HepG2 (cell line): ENCODE measurements around the gene PLRG1. TPM values are rescaled to one million over a fixed set of nuclear protein-coding genes. Genes with fewer than 3 reads are reported as not detected.

ENCODE experiments used
- ATAD3A ChIP-seq: sonication (generic); formaldehyde crosslinking; IDR thresholded peaks from 2 replicates; pipeline ENCODE4 v1.4.0; 2020; ENCODE audit warnings: missing genetic modification reagents
- EHMT2 ChIP-seq: fragments of 200-600 bp; sonication (generic); IDR thresholded peaks from 2 replicates; pipeline ENCODE4 v1.7.0; 2017; ENCODE audit warnings: antibody characterized with exemption, low read depth, low read length, borderline replicate concordance
- ELF1 ChIP-seq: sonication (generic); formaldehyde crosslinking; IDR thresholded peaks from 2 replicates; pipeline ENCODE4 v1.4.0; 2020; ENCODE audit warnings: missing genetic modification reagents
- EZH2 ChIP-seq: conservative IDR thresholded peaks from 2 replicates; pipeline ENCODE4 v1.6.1; 2012; ENCODE audit warnings: mild to moderate bottlenecking, low read depth, low read length, moderate library complexity
- FOXO1 ChIP-seq: sonication (generic); formaldehyde crosslinking; IDR thresholded peaks from 2 replicates; pipeline ENCODE4 v1.4.0; 2020; ENCODE audit warnings: missing genetic modification reagents
- GABPA ChIP-seq, 2 experiments: IDR thresholded peaks; 2 replicates each; pipeline ENCODE4 v1.6.1; 2011 to 2016; ENCODE audit warnings: low read depth in 2 of 2, low read length in 1 of 2, missing biosample characterization in 1 of 2, missing genetic modification characterization in 1 of 2
- HOMEZ ChIP-seq: IDR thresholded peaks from 2 replicates; pipeline ENCODE4 v1.6.1; 2016; ENCODE audit warnings: low read depth
- ISL2 ChIP-seq: sonication (generic); formaldehyde crosslinking; IDR thresholded peaks from 2 replicates; pipeline ENCODE4 v1.5.0; 2020; ENCODE audit warnings: missing genetic modification reagents
- JARID2 ChIP-seq: sonication (generic); formaldehyde crosslinking; IDR thresholded peaks from 2 replicates; pipeline ENCODE4 v1.8.1; 2023; ENCODE audit warnings: missing genetic modification reagents, inconsistent platforms; ENCODE audit not compliant: insufficient replicate concordance
- KLF13 ChIP-seq: sonication (generic); formaldehyde crosslinking; IDR thresholded peaks from 2 replicates; pipeline ENCODE4 v1.4.0; 2020; ENCODE audit warnings: mild to moderate bottlenecking, missing genetic modification reagents
- MATR3 ChIP-seq: sonication (generic); formaldehyde crosslinking; IDR thresholded peaks from 2 replicates; pipeline ENCODE4 v1.4.0; 2020; ENCODE audit warnings: missing genetic modification reagents
- MBD4 ChIP-seq: IDR thresholded peaks from 2 replicates; pipeline ENCODE4 v1.6.1; 2012; ENCODE audit warnings: low read length, inconsistent platforms, borderline replicate concordance
- NFE2L1 ChIP-seq: sonication (generic); formaldehyde crosslinking; IDR thresholded peaks from 2 replicates; pipeline ENCODE4 v1.4.0; 2020; ENCODE audit warnings: missing genetic modification reagents, mild to moderate bottlenecking, borderline replicate concordance
- NR3C1 ChIP-seq: sonication (generic); formaldehyde crosslinking; IDR thresholded peaks from 2 replicates; pipeline ENCODE4 v1.4.0; 2020; ENCODE audit warnings: missing genetic modification reagents
- RAD51 ChIP-seq: fragments of 450-650 bp; IDR thresholded peaks from 2 replicates; pipeline ENCODE4 v1.6.1; 2016; ENCODE audit warnings: borderline replicate concordance
- RFXAP ChIP-seq: sonication (generic); formaldehyde crosslinking; IDR thresholded peaks from 2 replicates; pipeline ENCODE4 v1.4.0; 2020; ENCODE audit warnings: missing genetic modification reagents, borderline replicate concordance
- SIX4 ChIP-seq: sonication (generic); formaldehyde crosslinking; IDR thresholded peaks from 2 replicates; pipeline ENCODE4 v1.4.0; 2020; ENCODE audit warnings: missing genetic modification reagents
- SSRP1 ChIP-seq: IDR thresholded peaks from 2 replicates; pipeline ENCODE4 v1.6.1; 2016; ENCODE audit warnings: control low read depth
- SUZ12 ChIP-seq: fragments of 150-350 bp; IDR thresholded peaks from 2 replicates; pipeline ENCODE4 v1.6.1; 2014; ENCODE audit warnings: low read depth, low read length
- TSC22D2 ChIP-seq: sonication (generic); formaldehyde crosslinking; IDR thresholded peaks from 2 replicates; pipeline ENCODE4 v1.5.1; 2020; ENCODE audit warnings: missing genetic modification reagents, mild to moderate bottlenecking, borderline replicate concordance
- ZNF329 ChIP-seq: sonication (generic); formaldehyde crosslinking; IDR thresholded peaks from 2 replicates; pipeline ENCODE4 v1.9.0; 2021; ENCODE audit warnings: low read depth, mild to moderate bottlenecking, missing genetic modification reagents
- ZNF547 ChIP-seq: sonication (generic); formaldehyde crosslinking; IDR thresholded peaks from 2 replicates; pipeline ENCODE4 v1.5.1; 2020; ENCODE audit warnings: mild to moderate bottlenecking, missing genetic modification reagents
- ZNF589 ChIP-seq: sonication (generic); formaldehyde crosslinking; conservative IDR thresholded peaks from 2 replicates; pipeline ENCODE4 v1.8.0; 2022; ENCODE audit warnings: mild to moderate bottlenecking, moderate library complexity, missing genetic modification reagents
- ZNF75D ChIP-seq: sonication (generic); formaldehyde crosslinking; IDR thresholded peaks from 2 replicates; pipeline ENCODE4 v1.8.1; 2023; ENCODE audit warnings: missing genetic modification reagents, mild to moderate bottlenecking, borderline replicate concordance
- ZSCAN20 ChIP-seq: sonication (generic); formaldehyde crosslinking; IDR thresholded peaks from 2 replicates; pipeline ENCODE4 v1.4.0; 2020; ENCODE audit warnings: missing genetic modification reagents, mild to moderate bottlenecking, borderline replicate concordance
- polyA plus RNA-seq, 8 experiments: library from polyadenylated mRNA; depleted of rRNA in 3 of 8; stranded (reverse) in 7 of 8; unstranded in 1 of 8; fragments of >200 nt; fragmentation: Illumina TruSeq in 4 of 8; extraction: Trizol in 4 of 8; gene quantifications; 2 replicates each; pipeline versions ENCODE4 v1.2.1 to v1.2.3, GENCODE V29; 2011 to 2016; ENCODE audit warnings: low read depth in 4 of 8, missing spikeins in 1 of 8, mixed read lengths in 1 of 8; ENCODE audit not compliant: insufficient read depth in 1 of 8
- total RNA-seq, 5 experiments: library from RNA; depleted of rRNA; stranded (reverse); fragments of >200 nt; fragmentation: Illumina TruSeq; extraction: Trizol; gene quantifications; 2 replicates each; pipeline ENCODE4 v1.2.3, GENCODE V29; 2016; ENCODE audit warnings: low read depth in 1 of 5
- TF ChIP-seq, protein P1 (sequence below): sonication (generic); formaldehyde crosslinking; IDR thresholded peaks from 2 replicates; pipeline ENCODE4 v1.5.1; 2020; ENCODE audit warnings: missing genetic modification reagents, mild to moderate bottlenecking, borderline replicate concordance
- TF ChIP-seq, protein P2 (sequence below): fragments of 450-650 bp; IDR thresholded peaks from 2 replicates; pipeline ENCODE4 v1.6.1; 2017; ENCODE audit warnings: mild to moderate bottlenecking

Gene PLRG1
- total and polyA plus RNA-seq, 2 of the 13 experiments (the other 11 are each of a cell fraction or from before 2014, with no cell fraction given), result 77.3 to 110 TPM

DNA sequence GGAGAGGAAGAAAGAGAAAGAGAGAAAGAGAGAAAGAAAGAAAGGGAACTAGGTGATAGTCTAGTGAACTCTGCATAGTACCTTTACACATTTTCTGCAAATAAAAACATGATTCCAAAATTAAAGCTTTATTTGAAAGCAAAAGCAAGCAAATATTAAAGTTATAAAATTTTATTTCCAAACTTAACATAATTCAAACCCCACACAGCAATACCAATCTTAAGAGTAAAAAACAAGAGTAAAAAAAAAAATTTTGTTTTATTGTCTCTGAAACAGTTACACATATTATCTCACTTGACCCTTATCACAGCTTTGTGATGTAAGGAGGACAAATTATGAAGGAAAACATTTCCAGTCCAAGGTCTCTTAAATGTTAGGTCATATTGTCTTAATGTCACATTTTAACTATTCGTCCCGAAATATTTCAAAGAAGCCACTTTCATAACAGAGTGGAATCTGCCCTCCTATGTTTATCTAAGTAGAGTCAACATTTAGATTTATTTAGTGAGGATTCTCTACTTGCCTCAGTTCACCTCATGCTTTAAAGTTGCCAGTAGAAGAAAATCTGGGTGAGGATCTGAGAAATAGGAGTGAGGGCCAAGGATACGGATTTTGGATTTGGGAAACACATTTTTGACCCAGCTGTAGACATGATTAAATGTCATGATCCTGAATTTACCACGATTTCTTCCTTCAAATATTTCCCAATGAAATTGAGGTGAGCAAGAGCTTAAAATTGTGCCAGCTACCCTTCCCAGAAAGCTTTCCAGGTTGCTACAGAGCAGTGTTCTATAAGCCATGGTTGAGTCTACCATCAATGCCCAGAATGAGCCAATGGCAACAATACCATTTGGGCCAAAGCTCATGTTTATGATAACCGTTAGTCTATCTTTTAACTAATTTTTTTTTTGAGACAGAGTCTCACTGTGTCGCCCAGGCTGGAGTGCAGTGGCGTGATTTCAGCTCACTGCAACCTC lies 47.9 kb upstream of the PLRG1 start (continued):
- TF ChIP-seq ZSCAN20 (CRISPR knock-in tag), result no peak
- TF ChIP-seq FOXO1 (CRISPR knock-in tag), result peak; percentile 94
- no peak for TF ChIP-seq ZNF75D (CRISPR knock-in tag)
- TF ChIP-seq, protein P1, sequence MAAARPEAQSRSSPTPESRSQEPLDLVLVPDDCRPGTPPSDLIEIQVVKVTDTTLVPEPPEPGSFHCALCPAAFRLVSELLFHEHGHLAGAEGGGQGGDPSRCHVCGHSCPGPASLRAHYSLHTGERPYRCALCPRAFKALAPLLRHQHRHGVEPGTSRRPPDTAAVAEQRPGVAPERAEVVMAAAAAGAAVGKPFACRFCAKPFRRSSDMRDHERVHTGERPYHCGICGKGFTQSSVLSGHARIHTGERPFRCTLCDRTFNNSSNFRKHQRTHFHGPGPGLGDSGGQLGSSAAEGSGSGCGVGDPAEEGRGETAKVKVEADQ (CRISPR knock-in tag), result no peak
- TF ChIP-seq RAD51, result no peak
- TF ChIP-seq, protein P2, sequence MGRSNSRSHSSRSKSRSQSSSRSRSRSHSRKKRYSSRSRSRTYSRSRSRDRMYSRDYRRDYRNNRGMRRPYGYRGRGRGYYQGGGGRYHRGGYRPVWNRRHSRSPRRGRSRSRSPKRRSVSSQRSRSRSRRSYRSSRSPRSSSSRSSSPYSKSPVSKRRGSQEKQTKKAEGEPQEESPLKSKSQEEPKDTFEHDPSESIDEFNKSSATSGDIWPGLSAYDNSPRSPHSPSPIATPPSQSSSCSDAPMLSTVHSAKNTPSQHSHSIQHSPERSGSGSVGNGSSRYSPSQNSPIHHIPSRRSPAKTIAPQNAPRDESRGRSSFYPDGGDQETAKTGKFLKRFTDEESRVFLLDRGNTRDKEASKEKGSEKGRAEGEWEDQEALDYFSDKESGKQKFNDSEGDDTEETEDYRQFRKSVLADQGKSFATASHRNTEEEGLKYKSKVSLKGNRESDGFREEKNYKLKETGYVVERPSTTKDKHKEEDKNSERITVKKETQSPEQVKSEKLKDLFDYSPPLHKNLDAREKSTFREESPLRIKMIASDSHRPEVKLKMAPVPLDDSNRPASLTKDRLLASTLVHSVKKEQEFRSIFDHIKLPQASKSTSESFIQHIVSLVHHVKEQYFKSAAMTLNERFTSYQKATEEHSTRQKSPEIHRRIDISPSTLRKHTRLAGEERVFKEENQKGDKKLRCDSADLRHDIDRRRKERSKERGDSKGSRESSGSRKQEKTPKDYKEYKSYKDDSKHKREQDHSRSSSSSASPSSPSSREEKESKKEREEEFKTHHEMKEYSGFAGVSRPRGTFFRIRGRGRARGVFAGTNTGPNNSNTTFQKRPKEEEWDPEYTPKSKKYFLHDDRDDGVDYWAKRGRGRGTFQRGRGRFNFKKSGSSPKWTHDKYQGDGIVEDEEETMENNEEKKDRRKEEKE, result no peak
- no peak for TF ChIP-seq NFE2L1 (CRISPR knock-in tag)
- TF ChIP-seq ZNF329, result no peak
- TF ChIP-seq EHMT2, result no peak
- TF ChIP-seq ELF1 (CRISPR knock-in tag), result no peak
- TF ChIP-seq SUZ12, result no peak
- TF ChIP-seq MATR3, result no peak
- no peak for TF ChIP-seq RFXAP
- no peak for TF ChIP-seq ZNF547 (CRISPR knock-in tag)
- TF ChIP-seq JARID2, result no peak
- peak; percentile 85; the same call in 1 of the 2 replicates for TF ChIP-seq HOMEZ (CRISPR knock-in tag)
- TF ChIP-seq GABPA (IDR thresholded peaks at IDR 0.05; ENCODE audit: low read depth, low read length), result no peak
- TF ChIP-seq GABPA (CRISPR knock-in tag; IDR thresholded peaks at IDR 0.05; ENCODE audit: low read depth), result peak; percentile 49; the same call in 1 of the 2 replicates
- TF ChIP-seq KLF13 (CRISPR knock-in tag), result no peak
- peak; percentile 89 for TF ChIP-seq SIX4 (CRISPR knock-in tag)
- peak; percentile 92; the same call in 1 of the 2 replicates for TF ChIP-seq MBD4
- no peak for TF ChIP-seq NR3C1 (CRISPR knock-in tag)
- peak; percentile 99 for TF ChIP-seq ISL2
- no peak for TF ChIP-seq ZNF589 (CRISPR knock-in tag)
- no peak for TF ChIP-seq SSRP1 (CRISPR knock-in tag)
- no peak for TF ChIP-seq TSC22D2 (CRISPR knock-in tag)
- no peak for TF ChIP-seq ATAD3A
- TF ChIP-seq EZH2, result no peak
